ENCODE results near the gene SEMA3C. TPM values are rescaled to one million over a fixed set of nuclear protein-coding genes. Genes with fewer than 3 reads are reported as not detected.

The SEMA3C gene
- polyA plus RNA-seq, 1 donor from 2014 or later = 386 TPM

DNA sequence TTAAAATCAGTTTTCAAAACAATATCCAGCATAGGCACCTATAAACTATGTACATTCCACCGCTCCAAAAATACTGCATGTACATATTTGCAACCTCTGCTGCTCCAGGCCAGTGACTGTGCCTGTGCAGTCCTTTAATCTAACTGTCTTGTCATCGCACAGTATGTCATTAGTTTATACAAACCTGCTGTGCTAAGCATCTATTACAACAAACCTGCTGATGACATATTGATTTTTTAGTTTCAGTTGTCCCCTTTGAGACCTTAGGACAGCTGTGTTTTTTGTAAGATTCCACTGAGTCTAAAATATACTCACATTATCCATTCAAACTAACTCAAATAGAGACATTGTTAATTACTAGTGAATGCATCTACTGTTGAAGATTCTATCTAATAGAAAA, 33.1 kb downstream of the SEMA3C start:
- H3K9me3 ChIP-seq (ENCODE audit: low read length) = no peaks in the 10 kb centered on the region

DNA sequence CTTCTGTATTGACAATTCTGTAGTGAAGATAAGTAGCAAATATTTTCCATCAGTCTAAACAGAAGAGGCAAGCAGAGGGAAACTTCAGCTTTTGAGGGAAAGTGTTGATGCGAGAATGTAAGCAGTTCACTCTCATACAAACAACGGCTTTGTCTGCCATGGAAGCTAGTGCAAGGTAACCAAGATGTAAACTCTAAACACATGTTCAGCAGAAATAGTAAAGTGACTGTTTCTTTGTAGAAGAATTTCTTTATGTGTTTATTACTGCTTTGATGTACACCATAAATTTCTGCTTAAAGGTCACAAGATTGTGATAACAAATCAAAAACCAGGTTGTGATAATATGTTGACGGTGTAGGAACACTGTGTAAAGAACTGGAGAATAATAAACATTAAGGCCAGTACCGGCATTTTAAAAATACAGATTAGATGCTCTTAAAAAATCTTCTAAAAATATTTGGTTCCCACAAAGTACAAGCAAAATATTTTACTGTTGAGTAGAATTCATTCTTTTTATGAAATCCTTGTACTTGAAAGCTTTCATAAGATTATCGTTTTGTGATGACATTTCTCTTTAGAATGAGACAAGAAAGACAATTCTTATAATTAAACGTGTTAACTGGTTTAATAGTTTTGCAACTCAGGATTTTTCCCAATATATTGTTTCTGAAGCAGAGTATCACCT, 34.2 kb downstream of the SEMA3C start:
- Histone ChIP-seq H4K20me1 (ENCODE audit: insufficient read depth) (no peaks in the 10 kb centered on the region), H3K9ac (ENCODE audit: low read length) (no peak overlapping the region), H3F3A (ENCODE audit: insufficient read depth, low read length, poor library complexity, severe bottlenecking) (no peaks in the 10 kb centered on the region), H3K9me3 (ENCODE audit: low read length) (no peaks in the 10 kb centered on the region), H3K36me3 (ENCODE audit: insufficient read depth, low read length) (no peaks in the 10 kb centered on the region), H3K27ac (ENCODE audit: low read length) (no peak overlapping the region), H3K9me2 (ENCODE audit: insufficient read depth, low read length) (no peaks in the 10 kb centered on the region), H2AFZ (ENCODE audit: low read depth, low read length) (no peak overlapping the region), H3K79me2 (replicated peaks; ENCODE audit: insufficient read depth, low read length) (peaks cover 4% of the 10 kb centered on the region), H3K27me3 (ENCODE audit: insufficient read depth, low read depth, low read length) (no peaks in the 10 kb centered on the region), H3K4me2 (ENCODE audit: low read length) (no peak overlapping the region), H3K4me3 (ENCODE audit: low read length) (no peak overlapping the region)
- TF ChIP-seq EP300 (conservative IDR thresholded peaks at IDR 0.05; ENCODE audit: poor library complexity, severe bottlenecking) (no peak), RAD21 (conservative IDR thresholded peaks at IDR 0.05) (no peak), MXI1 (conservative IDR thresholded peaks at IDR 0.05; ENCODE audit: poor library complexity, severe bottlenecking) (no peak), SMC3 (conservative IDR thresholded peaks at IDR 0.05; ENCODE audit: poor library complexity) (no peak), EZH2 (IDR thresholded peaks at IDR 0.05; ENCODE audit: borderline replicate concordance, insufficient read depth, low read length, poor library complexity, severe bottlenecking) (no peak), TAF1 (IDR thresholded peaks at IDR 0.05; ENCODE audit: low read depth) (no peak), POLR2AphosphoS5 (IDR thresholded peaks at IDR 0.05) (no peak)
- TF ChIP-seq, protein P1, sequence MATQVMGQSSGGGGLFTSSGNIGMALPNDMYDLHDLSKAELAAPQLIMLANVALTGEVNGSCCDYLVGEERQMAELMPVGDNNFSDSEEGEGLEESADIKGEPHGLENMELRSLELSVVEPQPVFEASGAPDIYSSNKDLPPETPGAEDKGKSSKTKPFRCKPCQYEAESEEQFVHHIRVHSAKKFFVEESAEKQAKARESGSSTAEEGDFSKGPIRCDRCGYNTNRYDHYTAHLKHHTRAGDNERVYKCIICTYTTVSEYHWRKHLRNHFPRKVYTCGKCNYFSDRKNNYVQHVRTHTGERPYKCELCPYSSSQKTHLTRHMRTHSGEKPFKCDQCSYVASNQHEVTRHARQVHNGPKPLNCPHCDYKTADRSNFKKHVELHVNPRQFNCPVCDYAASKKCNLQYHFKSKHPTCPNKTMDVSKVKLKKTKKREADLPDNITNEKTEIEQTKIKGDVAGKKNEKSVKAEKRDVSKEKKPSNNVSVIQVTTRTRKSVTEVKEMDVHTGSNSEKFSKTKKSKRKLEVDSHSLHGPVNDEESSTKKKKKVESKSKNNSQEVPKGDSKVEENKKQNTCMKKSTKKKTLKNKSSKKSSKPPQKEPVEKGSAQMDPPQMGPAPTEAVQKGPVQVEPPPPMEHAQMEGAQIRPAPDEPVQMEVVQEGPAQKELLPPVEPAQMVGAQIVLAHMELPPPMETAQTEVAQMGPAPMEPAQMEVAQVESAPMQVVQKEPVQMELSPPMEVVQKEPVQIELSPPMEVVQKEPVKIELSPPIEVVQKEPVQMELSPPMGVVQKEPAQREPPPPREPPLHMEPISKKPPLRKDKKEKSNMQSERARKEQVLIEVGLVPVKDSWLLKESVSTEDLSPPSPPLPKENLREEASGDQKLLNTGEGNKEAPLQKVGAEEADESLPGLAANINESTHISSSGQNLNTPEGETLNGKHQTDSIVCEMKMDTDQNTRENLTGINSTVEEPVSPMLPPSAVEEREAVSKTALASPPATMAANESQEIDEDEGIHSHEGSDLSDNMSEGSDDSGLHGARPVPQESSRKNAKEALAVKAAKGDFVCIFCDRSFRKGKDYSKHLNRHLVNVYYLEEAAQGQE (IDR thresholded peaks at IDR 0.05; ENCODE audit: borderline replicate concordance) = no peak
- TF ChIP-seq, protein P2, sequence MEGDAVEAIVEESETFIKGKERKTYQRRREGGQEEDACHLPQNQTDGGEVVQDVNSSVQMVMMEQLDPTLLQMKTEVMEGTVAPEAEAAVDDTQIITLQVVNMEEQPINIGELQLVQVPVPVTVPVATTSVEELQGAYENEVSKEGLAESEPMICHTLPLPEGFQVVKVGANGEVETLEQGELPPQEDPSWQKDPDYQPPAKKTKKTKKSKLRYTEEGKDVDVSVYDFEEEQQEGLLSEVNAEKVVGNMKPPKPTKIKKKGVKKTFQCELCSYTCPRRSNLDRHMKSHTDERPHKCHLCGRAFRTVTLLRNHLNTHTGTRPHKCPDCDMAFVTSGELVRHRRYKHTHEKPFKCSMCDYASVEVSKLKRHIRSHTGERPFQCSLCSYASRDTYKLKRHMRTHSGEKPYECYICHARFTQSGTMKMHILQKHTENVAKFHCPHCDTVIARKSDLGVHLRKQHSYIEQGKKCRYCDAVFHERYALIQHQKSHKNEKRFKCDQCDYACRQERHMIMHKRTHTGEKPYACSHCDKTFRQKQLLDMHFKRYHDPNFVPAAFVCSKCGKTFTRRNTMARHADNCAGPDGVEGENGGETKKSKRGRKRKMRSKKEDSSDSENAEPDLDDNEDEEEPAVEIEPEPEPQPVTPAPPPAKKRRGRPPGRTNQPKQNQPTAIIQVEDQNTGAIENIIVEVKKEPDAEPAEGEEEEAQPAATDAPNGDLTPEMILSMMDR (IDR thresholded peaks at IDR 0.05; ENCODE audit: poor library complexity, severe bottlenecking) = no peak

More for the DNA sequence above, 33.1 kb downstream of the SEMA3C start:
- H3K36me3 ChIP-seq (ENCODE audit: insufficient read depth, low read length) = no peaks in the 10 kb centered on the region
- H3K4me3 ChIP-seq (ENCODE audit: low read length) = no peak overlapping the region
- H3K27ac ChIP-seq (ENCODE audit: low read length) = no peak overlapping the region
- no peaks in the 10 kb centered on the region for H3F3A ChIP-seq (ENCODE audit: insufficient read depth, low read length, poor library complexity, severe bottlenecking)
- peaks cover 4% of the 10 kb centered on the region for H3K79me2 ChIP-seq (replicated peaks; ENCODE audit: insufficient read depth, low read length)
- TF ChIP-seq EZH2 (IDR thresholded peaks at IDR 0.05; ENCODE audit: borderline replicate concordance, insufficient read depth, low read length, poor library complexity, severe bottlenecking) (no peak), MXI1 (conservative IDR thresholded peaks at IDR 0.05; ENCODE audit: poor library complexity, severe bottlenecking) (no peak), SMC3 (conservative IDR thresholded peaks at IDR 0.05; ENCODE audit: poor library complexity) (no peak), POLR2AphosphoS5 (IDR thresholded peaks at IDR 0.05) (no peak), TAF1 (IDR thresholded peaks at IDR 0.05; ENCODE audit: low read depth) (no peak), RAD21 (conservative IDR thresholded peaks at IDR 0.05) (no peak), EP300 (conservative IDR thresholded peaks at IDR 0.05; ENCODE audit: poor library complexity, severe bottlenecking) (no peak)
- TF ChIP-seq, protein P2 (IDR thresholded peaks at IDR 0.05; ENCODE audit: poor library complexity, severe bottlenecking) = no peak
- TF ChIP-seq, protein P1 (IDR thresholded peaks at IDR 0.05; ENCODE audit: borderline replicate concordance) = no peak
- H3K9me2 ChIP-seq (ENCODE audit: insufficient read depth, low read length) = no peaks in the 10 kb centered on the region
- no peak overlapping the region for H3K4me2 ChIP-seq (ENCODE audit: low read length)
- H3K9ac ChIP-seq (ENCODE audit: low read length) = no peak overlapping the region
- no peaks in the 10 kb centered on the region for H3K27me3 ChIP-seq (ENCODE audit: insufficient read depth, low read depth, low read length)
- no peaks in the 10 kb centered on the region for H4K20me1 ChIP-seq (ENCODE audit: insufficient read depth)
- H2AFZ ChIP-seq (ENCODE audit: low read depth, low read length) = no peak overlapping the region

All from neural cell (in vitro differentiated cells).